GM23338 (cell line): Measurements from ENCODE around the gene RPGRIP1L. TPM values are rescaled to one million over a fixed set of nuclear protein-coding genes. Genes with fewer than 3 reads are reported as not detected.
A peak's percentile ranks its signal among the peaks of the same experiment; 100 is the strongest.

Experiments used
- ATAC-seq: fragments of 200-7000 bp; cut with Tn5 transposase; 3 replicates; pipeline ENCODE4 v1.9.1; 2020
- DNase-seq: peaks from one replicate; pipeline ENCODE4 v3.0.0-alpha.2; 2015; ENCODE audit warnings: low spot score
- H2AFZ ChIP-seq: fragments of 200-600 bp; sonication (generic); 2 replicates; pipeline ENCODE4 v1.8.0; 2016; ENCODE audit warnings: antibody characterized with exemption, mild to moderate bottlenecking, moderate library complexity
- H3F3A ChIP-seq: fragments of 200-600 bp; sonication (generic); replicated peaks from 2 replicates; pipeline ENCODE4 v1.8.0; 2017; ENCODE audit warnings: antibody characterized with exemption, mixed run types, low read depth
- H3K27ac ChIP-seq: fragments of 200-600 bp; sonication (generic); 2 replicates; pipeline ENCODE4 v1.6.1; 2016; ENCODE audit warnings: low read depth
- H3K27me3 ChIP-seq: fragments of 200-600 bp; sonication (generic); 2 replicates; pipeline ENCODE4 v1.8.0; 2016; ENCODE audit warnings: mild to moderate bottlenecking, mixed run types, moderate library complexity; ENCODE audit not compliant: insufficient read depth
- H3K36me3 ChIP-seq: fragments of 200-600 bp; sonication (generic); 2 replicates; pipeline ENCODE4 v1.8.0; 2016; ENCODE audit warnings: mild to moderate bottlenecking; ENCODE audit not compliant: insufficient read depth
- H3K4me1 ChIP-seq: fragments of 200-600 bp; sonication (generic); 2 replicates; pipeline ENCODE4 v1.8.0; 2016; ENCODE audit warnings: mild to moderate bottlenecking, moderate library complexity; ENCODE audit not compliant: insufficient read depth
- H3K4me2 ChIP-seq: fragments of 200-600 bp; sonication (generic); 2 replicates; pipeline ENCODE4 v1.7.1; 2017; ENCODE audit warnings: mixed run types
- H3K4me3 ChIP-seq: fragments of 200-600 bp; sonication (generic); 2 replicates; pipeline ENCODE4 v1.6.1; 2016; ENCODE audit warnings: mixed run types
- H3K79me2 ChIP-seq: fragments of 200-600 bp; sonication (generic); replicated peaks from 2 replicates; pipeline ENCODE4 v1.8.0; 2017; ENCODE audit warnings: mild to moderate bottlenecking; ENCODE audit not compliant: insufficient read depth
- H3K9me2 ChIP-seq: fragments of 200-600 bp; sonication (generic); 2 replicates; pipeline ENCODE4 v1.8.0; 2017; ENCODE audit not compliant: insufficient read depth
- H4K20me1 ChIP-seq: fragments of 200-600 bp; sonication (generic); replicated peaks from 2 replicates; pipeline ENCODE4 v1.8.0; 2017; ENCODE audit warnings: mild to moderate bottlenecking; ENCODE audit not compliant: insufficient read depth
- H3K27ac Mint-ChIP-seq: 2 replicates; pipeline ENCODE4 v1.8.0; 2020; ENCODE audit warnings: inconsistent platforms, mild to moderate bottlenecking, moderate library complexity, mixed read lengths
- H3K27me3 Mint-ChIP-seq: 3 replicates; pipeline ENCODE4 v1.8.0; 2022; ENCODE audit warnings: low read depth, mild to moderate bottlenecking, moderate library complexity, mixed read lengths, inconsistent platforms; ENCODE audit not compliant: insufficient read depth, poor library complexity
- H3K36me3 Mint-ChIP-seq: 3 replicates; pipeline ENCODE4 v1.8.0; 2021; ENCODE audit warnings: low read depth, mild to moderate bottlenecking, inconsistent platforms, moderate library complexity, mixed read lengths
- H3K4me1 Mint-ChIP-seq: 3 replicates; pipeline ENCODE4 v1.8.0; 2020; ENCODE audit warnings: mild to moderate bottlenecking, inconsistent platforms, mixed read lengths
- H3K4me3 Mint-ChIP-seq: 3 replicates; pipeline ENCODE4 v1.8.0; 2021; ENCODE audit warnings: moderate library complexity, mild to moderate bottlenecking, inconsistent platforms, mixed read lengths
- H3K9me3 Mint-ChIP-seq: 3 replicates; pipeline ENCODE4 v1.8.0; 2020; ENCODE audit warnings: moderate library complexity, mild to moderate bottlenecking, inconsistent platforms, mixed read lengths
- NANOG ChIP-seq: IDR thresholded peaks from 2 replicates; pipeline ENCODE4 v1.6.1; 2016; ENCODE audit warnings: antibody characterized with exemption, borderline replicate concordance
- polyA plus RNA-seq: library from polyadenylated mRNA; unstranded; fragments of >200 nt; fragmentation: Nextera tagmentation; extraction: Ambion mirVana; gene quantifications from 2 replicates; pipeline ENCODE4 v1.2.1, GENCODE V29; 2016
- total RNA-seq: library from RNA; depleted of rRNA; stranded (reverse); fragments of >200 nt; shearing (Covaris generic); gene quantifications from 2 replicates; pipeline ENCODE4 v1.2.3, GENCODE V29; 2014; rRNA removed
- TF ChIP-seq, protein P1 (sequence below), 2 experiments: fragments of 200-600 bp in 1 of 2; sonication (generic) in 1 of 2; conservative IDR thresholded peaks; 2 replicates each; pipeline versions ENCODE4 v1.5.1 to v1.6.1; 2016 to 2017; ENCODE audit warnings: antibody characterized with exemption in 2 of 2, low read depth in 2 of 2, mild to moderate bottlenecking in 2 of 2, moderate library complexity in 1 of 2

The RPGRIP1L gene
- total and polyA plus RNA-seq, 2 experiments from 2014 or later, result 11.4 to 21.3 TPM

DNA sequence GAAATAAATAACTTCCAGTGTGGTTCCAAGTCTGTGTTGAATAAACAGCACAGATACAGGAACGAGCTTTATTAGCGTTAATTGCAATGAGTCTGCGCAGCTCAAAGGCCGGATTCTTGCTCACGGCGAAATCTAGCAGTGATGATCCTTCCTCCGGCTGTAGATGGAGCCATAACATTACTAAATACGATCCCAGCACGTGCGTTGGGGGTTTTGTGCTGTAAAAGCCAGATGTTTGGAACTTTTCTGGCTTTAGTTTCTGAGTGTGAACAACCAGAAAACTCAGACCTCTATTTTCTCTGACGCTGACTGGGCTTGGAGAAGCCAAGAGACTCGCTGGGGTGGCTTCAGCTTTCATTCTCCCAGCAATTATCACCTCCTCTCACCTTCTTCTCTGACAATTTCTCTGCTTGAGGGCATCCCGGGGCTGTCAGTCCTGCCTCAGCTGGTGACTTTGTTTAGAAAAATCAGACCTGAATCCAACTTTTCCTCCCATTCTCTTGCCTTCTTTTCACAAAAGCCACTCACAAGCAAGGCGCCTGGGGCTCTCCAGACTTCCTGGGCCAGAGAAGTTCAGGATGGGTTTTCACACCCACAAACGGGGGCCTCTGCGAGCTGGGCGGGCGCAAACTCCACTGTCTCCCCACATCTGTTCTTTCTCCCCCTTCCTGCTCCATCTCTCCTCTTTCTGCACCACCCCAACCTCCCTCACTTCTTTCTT is 153.5 kb downstream of the RPGRIP1L start:
- TF ChIP-seq NANOG, result no peak
- TF ChIP-seq, protein P1, sequence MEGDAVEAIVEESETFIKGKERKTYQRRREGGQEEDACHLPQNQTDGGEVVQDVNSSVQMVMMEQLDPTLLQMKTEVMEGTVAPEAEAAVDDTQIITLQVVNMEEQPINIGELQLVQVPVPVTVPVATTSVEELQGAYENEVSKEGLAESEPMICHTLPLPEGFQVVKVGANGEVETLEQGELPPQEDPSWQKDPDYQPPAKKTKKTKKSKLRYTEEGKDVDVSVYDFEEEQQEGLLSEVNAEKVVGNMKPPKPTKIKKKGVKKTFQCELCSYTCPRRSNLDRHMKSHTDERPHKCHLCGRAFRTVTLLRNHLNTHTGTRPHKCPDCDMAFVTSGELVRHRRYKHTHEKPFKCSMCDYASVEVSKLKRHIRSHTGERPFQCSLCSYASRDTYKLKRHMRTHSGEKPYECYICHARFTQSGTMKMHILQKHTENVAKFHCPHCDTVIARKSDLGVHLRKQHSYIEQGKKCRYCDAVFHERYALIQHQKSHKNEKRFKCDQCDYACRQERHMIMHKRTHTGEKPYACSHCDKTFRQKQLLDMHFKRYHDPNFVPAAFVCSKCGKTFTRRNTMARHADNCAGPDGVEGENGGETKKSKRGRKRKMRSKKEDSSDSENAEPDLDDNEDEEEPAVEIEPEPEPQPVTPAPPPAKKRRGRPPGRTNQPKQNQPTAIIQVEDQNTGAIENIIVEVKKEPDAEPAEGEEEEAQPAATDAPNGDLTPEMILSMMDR (conservative IDR thresholded peaks at IDR 0.05; ENCODE audit: low read depth in 2 of 2), result peak; percentile 83 to 85
- DNase-seq (peak; percentile 88), ATAC-seq (peak; percentile 82)
- Histone ChIP-seq H3K27ac (no peak overlapping the region), H2AFZ (peak overlapping the region; percentile 68), H3K4me1 (peaks cover 15% of the 10 kb centered on the region), H4K20me1 (no peaks in the 10 kb centered on the region), H3K79me2 (no peaks in the 10 kb centered on the region), H3K4me3 (no peak overlapping the region), H3K9me2 (no peaks in the 10 kb centered on the region), H3K4me2 (no peak overlapping the region), H3K27me3 (peaks cover 11% of the 10 kb centered on the region), H3F3A (no peaks in the 10 kb centered on the region), H3K36me3 (no peaks in the 10 kb centered on the region)
- Mint-ChIP-seq H3K36me3 (no peaks in the 10 kb centered on the region), H3K9me3 (no peaks in the 10 kb centered on the region), H3K27ac (no peak overlapping the region), H3K4me1 (peaks cover 25% of the 10 kb centered on the region), H3K27me3 (peaks cover 29% of the 10 kb centered on the region), H3K4me3 (no peak overlapping the region)

Other genes starting within 250 kb of the RPGRIP1L start
- gene AKTIP, start 200.7 kb downstream of the RPGRIP1L start, total RNA-seq, result 14.7 and 21.6 TPM in 2 replicates
- gene AKTIP, start 200.7 kb downstream of the RPGRIP1L start, polyA plus RNA-seq, result 15.2 and 17.3 TPM in 2 replicates
- gene FTO, start 297 bp upstream of the RPGRIP1L start, total RNA-seq, result 69.6 and 74.3 TPM in 2 replicates
- gene FTO, start 297 bp upstream of the RPGRIP1L start, polyA plus RNA-seq, result 13.1 and 17.7 TPM in 2 replicates